Ecto neural progenitor cell (in vitro differentiated cells): Measurements from ENCODE around the gene XRCC4.
"Not testable (repeated sequence)": the region's sequence is repeated elsewhere in the genome, so short reads cannot be mapped to it uniquely, and the experiment has no call there.

ENCODE experiments used
- DNase-seq: peaks from one replicate; pipeline ENCODE4 v3.0.0-alpha.2; 2018; ENCODE audit warnings: low spot score

Gene XRCC4

GRCh38 chr5:83353231-83353630 lies 275.9 kb downstream of the XRCC4 start:
- no peak for DNase-seq

- DNase-seq: no peak
Observed at GRCh38 chr5:83353774-83354173, 276.4 kb downstream of the XRCC4 start.

GRCh38 chr5:83354958-83355357 lies 277.6 kb downstream of the XRCC4 start:
- no peak for DNase-seq

GRCh38 chr5:83355482-83356014 lies 278.2 kb downstream of the XRCC4 start:
- not testable (repeated sequence) for DNase-seq

- DNase-seq: no peak
Observed at GRCh38 chr5:83357621-83358231, 280.4 kb downstream of the XRCC4 start.

- DNase-seq: no peak
Observed at GRCh38 chr5:83360573-83360972, 283.2 kb downstream of the XRCC4 start.

- DNase-seq: no peak
Observed at GRCh38 chr5:83362526-83362925, 285.2 kb downstream of the XRCC4 start.

GRCh38 chr5:83363111-83363885 lies 286.0 kb downstream of the XRCC4 start:
- DNase-seq: no peak

GRCh38 chr5:83363886-83364275 lies 286.5 kb downstream of the XRCC4 start:
- no peak for DNase-seq

- no peak for DNase-seq
Observed at GRCh38 chr5:83364312-83365299, 287.3 kb downstream of the XRCC4 start.

GRCh38 chr5:83368319-83368718 lies 291.0 kb downstream of the XRCC4 start:
- no peak for DNase-seq

- DNase-seq: no peak
Observed at GRCh38 chr5:83368835-83369234, 291.5 kb downstream of the XRCC4 start.

- no peak for DNase-seq
Observed at GRCh38 chr5:83370957-83371356, 293.6 kb downstream of the XRCC4 start.

GRCh38 chr5:83371726-83372125 lies 294.4 kb downstream of the XRCC4 start:
- no peak for DNase-seq

- DNase-seq: no peak
Observed at GRCh38 chr5:83374547-83374946, 297.2 kb downstream of the XRCC4 start.

- no peak for DNase-seq
Observed at GRCh38 chr5:83375049-83375745, 297.9 kb downstream of the XRCC4 start.

GRCh38 chr5:83376461-83376860 lies 299.1 kb downstream of the XRCC4 start:
- DNase-seq: no peak

- DNase-seq: no peak
Observed at GRCh38 chr5:83377131-83377865, 300.0 kb downstream of the XRCC4 start.

GRCh38 chr5:83378624-83379289 lies 301.4 kb downstream of the XRCC4 start:
- no peak for DNase-seq

- no peak for DNase-seq
Observed at GRCh38 chr5:83385812-83386211, 308.5 kb downstream of the XRCC4 start.
